GM21737 (cell line): Measurements from ENCODE around the gene NECAB2.

ENCODE experiments used
- ATAC-seq: cut with Tn5 transposase; IDR thresholded peaks from one replicate; pipeline ENCODE4 v1.9.1; 2021; ENCODE audit warnings: mild to moderate bottlenecking, moderate library complexity; ENCODE audit not compliant: unreplicated experiment

NECAB2 gene

GRCh38 chr16:83965444-83966152 is 2.4 kb upstream of the NECAB2 start:
- no peak for ATAC-seq

- no peak for ATAC-seq
These were observed 1.8 kb upstream of the NECAB2 start for GRCh38 chr16:83966153-83966696.

- ATAC-seq: no peak
These were observed 953 bp upstream of the NECAB2 start for GRCh38 chr16:83967091-83967490.

DNA sequence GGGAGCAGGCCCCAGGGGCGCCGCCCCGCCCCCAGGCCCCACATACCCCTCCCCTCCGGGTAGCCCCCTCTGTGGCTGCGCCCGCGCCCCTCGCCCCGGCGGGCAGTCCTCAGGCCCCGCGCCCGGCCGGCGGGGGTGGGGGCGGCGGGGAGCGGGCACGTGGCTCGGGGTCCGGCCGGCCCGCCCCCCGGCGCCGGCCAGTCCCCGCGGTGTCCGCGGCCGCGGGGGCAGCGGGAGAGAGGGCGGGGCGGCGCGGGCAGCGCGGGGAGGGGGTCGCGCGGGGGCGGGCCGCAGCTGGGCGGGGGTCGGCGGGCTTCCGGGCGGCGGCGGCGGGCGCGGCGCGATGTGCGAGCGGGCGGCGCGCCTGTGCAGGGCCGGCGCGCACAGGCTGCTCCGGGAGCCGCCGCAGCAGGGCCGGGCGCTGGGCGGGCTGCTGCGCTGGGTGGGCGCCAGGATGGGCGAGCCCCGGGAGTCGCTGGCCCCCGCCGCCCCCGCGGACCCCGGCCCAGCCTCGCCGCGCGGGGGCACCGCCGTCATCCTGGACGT is 335 bp downstream of the NECAB2 start:
- ATAC-seq: no peak

GRCh38 chr16:83968891-83969649 is 1.0 kb downstream of the NECAB2 start:
- ATAC-seq: no peak

DNA sequence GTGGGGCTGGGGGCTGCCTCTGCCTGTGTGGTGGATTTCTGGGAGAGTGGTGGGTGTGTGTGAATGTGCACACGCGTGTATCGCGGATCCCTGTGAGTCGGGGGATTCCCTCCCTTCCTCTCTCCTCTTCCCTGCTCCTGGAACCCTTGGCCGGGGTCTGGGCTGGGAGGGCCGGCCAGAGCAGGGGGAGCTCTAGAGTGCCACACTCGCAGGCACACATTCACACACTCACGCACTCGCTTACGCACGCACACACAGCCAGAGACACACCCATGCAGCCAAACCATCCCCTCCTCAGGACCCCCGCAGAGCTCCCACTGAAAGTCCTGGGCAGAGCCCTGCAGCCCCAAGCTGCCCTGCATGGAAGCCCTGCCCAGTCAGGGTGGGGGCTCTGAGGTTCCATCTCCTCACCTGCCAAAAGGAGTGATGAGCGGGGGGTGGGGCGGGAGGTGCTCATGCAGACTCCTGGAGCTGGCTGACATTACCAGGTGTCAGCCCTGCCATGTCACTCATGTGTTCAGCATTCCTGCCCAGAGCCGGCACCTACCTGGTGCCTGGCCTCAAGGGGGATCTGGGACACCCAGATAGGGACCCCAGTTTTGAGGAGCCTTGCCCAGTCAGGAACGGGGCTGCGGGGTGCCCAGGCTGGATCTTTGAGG is 1.9 kb downstream of the NECAB2 start:
- no peak for ATAC-seq

DNA sequence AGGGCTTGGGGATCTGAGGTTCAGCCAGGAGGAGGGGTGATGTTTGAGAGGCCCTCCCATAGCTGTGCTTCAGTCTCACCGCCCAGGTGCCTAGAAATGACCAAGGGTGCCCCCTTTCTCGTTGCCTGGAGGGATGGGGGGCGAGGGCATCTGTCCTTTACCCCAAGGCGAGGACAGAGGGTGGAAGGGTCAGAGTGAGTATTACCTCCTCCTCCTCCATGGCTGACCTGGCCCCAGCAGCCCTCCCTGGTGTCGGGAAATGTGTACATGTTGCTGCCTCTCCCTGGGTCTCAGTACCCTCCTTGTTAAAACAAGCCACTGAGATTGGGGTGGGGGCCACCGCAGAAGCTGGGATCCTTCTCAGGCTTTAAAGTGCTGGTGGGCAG is 2.4 kb downstream of the NECAB2 start:
- no peak for ATAC-seq

DNA sequence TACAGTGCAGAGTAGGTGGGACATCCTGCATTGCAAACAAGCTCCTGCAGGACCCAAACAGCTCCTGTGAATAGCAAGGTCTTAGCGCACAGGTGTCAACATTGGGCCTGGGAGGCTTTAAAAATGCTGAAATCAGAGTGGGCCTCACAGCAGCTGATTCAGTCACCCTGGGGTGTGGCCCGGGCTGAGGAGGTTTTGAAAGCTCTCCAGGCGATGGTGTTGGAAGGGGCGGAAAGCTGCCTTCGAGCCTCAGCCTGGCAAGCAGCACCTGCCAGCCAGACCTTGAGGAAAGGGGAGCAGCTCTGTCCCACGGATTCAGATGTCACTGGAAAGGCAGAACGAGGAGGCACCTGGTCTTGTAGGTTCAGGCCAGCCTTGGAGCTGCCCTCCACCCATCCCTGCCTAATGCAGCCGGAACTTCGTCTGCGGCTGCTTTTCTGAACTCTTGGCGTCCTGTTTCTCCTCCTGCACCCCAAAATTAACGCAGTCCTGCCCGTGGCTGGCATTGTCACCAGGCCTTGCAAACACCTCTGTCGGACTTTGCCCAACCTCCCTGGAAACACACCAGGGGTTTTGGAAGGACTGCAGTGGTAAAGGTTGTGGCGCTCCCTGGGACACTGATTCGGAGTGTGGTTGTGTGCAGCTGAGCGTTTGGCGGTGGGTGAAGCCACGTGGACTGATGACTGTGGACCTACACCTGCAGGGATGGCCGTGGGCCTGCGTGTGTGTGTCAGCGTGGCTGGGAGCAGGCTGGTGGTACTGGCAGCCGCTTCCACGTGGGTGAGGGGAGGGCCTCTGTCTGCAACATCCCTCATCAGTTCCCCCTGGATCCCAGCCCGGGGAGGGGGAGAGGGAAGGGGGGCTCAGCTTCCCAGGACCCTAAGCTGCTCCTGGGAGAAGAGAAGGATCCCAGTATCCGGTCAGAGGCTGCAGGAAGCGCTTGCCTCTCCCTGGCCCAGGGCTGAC is 3.4 kb downstream of the NECAB2 start:
- ATAC-seq: no peak

- no peak for ATAC-seq
These were observed 4.4 kb downstream of the NECAB2 start for GRCh38 chr16:83972256-83973008.

DNA sequence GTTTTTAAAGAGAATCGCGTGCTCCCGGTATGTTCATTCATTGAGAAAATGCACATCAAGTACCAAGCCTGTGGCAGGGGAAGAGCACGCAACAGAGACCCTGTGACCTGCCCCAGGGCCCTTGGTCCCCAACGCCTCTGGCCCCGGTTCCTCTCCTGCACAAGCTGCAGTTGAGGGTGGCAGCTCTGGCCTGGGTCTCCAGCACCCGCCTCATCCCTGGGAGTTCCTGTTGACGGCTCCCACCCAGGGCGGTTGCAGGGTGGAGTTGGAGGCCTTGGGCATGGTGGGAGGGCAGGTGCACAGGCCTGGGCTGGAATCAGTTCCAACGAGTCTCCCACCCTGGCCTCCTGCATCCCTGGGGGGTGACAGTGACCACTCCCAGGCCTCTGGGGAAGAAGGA is 5.0 kb downstream of the NECAB2 start:
- no peak for ATAC-seq

- no peak for ATAC-seq
These were observed 5.7 kb downstream of the NECAB2 start for GRCh38 chr16:83973581-83974385.

DNA sequence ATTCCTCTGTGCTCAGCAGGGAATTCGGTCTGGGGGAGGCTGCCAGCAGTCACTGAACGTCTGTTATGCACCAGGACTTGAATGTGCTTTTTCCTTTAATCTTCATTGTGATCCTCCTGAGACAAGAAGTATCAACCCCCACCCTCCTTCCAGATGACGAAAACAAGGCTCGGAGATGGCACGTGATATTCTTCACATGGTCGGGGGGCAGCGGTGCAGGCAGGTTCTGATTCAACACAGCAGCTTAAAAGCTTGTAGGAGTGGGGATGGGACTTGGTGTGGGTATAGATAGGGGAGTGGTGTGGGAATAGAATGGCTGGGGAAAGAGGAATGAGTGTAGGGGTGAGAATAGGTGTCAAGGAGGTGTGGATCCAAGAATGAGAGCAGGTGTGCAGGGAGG is 6.4 kb downstream of the NECAB2 start:
- no peak for ATAC-seq

- no peak for ATAC-seq
These were observed 7.7 kb downstream of the NECAB2 start for GRCh38 chr16:83975590-83976260.

- ATAC-seq: no peak
These were observed 9.2 kb downstream of the NECAB2 start for GRCh38 chr16:83977056-83977815.

GRCh38 chr16:83978401-83978904 is 10.4 kb downstream of the NECAB2 start:
- no peak for ATAC-seq

- no peak for ATAC-seq
These were observed 11.4 kb downstream of the NECAB2 start for GRCh38 chr16:83979441-83979840.

DNA sequence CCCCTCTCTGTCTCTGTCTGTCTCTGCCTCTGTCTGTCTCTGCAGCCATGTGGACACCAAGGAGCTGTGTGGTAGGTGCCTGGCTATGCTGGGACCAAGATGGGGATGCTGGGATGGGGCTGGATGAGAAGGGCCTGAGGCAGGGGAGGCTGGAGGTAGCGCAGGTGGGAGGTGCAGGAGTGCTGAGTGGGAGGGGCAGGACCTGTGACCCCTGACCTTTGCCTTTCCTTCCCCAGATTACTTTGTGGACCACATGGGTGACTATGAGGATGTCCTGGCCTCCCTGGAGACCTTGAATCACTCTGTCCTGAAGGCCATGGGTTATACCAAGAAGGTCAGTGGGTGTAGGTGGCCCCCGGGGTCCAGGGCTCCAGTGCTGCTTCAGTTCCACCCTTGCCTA is 12.8 kb downstream of the NECAB2 start:
- ATAC-seq: no peak
